HEK293T (cell line): ENCODE results near the gene TUBA4A.

Experiments
- BHLHE40 ChIP-seq: fragments of 450-650 bp; IDR thresholded peaks from 2 replicates; pipeline ENCODE4 v1.6.1; 2016; ENCODE audit warnings: mild to moderate bottlenecking, moderate library complexity, borderline replicate concordance
- CTBP1 ChIP-seq: fragments of 450-650 bp; IDR thresholded peaks from 2 replicates; pipeline ENCODE4 v1.6.1; 2016; ENCODE audit warnings: borderline replicate concordance
- FOXK2 ChIP-seq: fragments of 450-650 bp; IDR thresholded peaks from 2 replicates; pipeline ENCODE4 v1.6.1; 2016; ENCODE audit warnings: mild to moderate bottlenecking
- FOXM1 ChIP-seq: fragments of 450-650 bp; IDR thresholded peaks from 2 replicates; pipeline ENCODE4 v1.6.1; 2017; ENCODE audit warnings: mild to moderate bottlenecking, borderline replicate concordance
- HDGF ChIP-seq: fragments of 450-650 bp; IDR thresholded peaks from 2 replicates; pipeline ENCODE4 v1.6.1; 2017; ENCODE audit warnings: antibody characterized with exemption, borderline replicate concordance
- L3MBTL2 ChIP-seq: fragments of 450-650 bp; conservative IDR thresholded peaks from 2 replicates; pipeline ENCODE4 v1.6.1; 2016; ENCODE audit warnings: mild to moderate bottlenecking
- NFRKB ChIP-seq: fragments of 450-650 bp; IDR thresholded peaks from 2 replicates; pipeline ENCODE4 v1.6.1; 2016; ENCODE audit warnings: mild to moderate bottlenecking, moderate library complexity
- PKNOX1 ChIP-seq: fragments of 450-650 bp; IDR thresholded peaks from 2 replicates; pipeline ENCODE4 v1.6.1; 2016
- SP1 ChIP-seq: fragments of 450-650 bp; IDR thresholded peaks from 2 replicates; pipeline ENCODE4 v1.6.1; 2017
- SUZ12 ChIP-seq: fragments of 450-650 bp; IDR thresholded peaks from 2 replicates; pipeline ENCODE4 v1.6.1; 2016; ENCODE audit warnings: mild to moderate bottlenecking
- TARDBP ChIP-seq: fragments of 450-650 bp; IDR thresholded peaks from 2 replicates; pipeline ENCODE4 v1.6.1; 2016

- TF ChIP-seq TARDBP (no peak), L3MBTL2 (no peak), HDGF (no peak), NFRKB (no peak), CTBP1 (no peak), SUZ12 (no peak), PKNOX1 (no peak), FOXK2 (no peak), BHLHE40 (no peak), SP1 (no peak), FOXM1 (no peak)
Observed at GRCh38 chr2:219209236-219210195, 44.2 kb downstream of the TUBA4A start.
